HFFc6 (cell line): ENCODE results near the gene TRIM9. TPM values are rescaled to one million over a fixed set of nuclear protein-coding genes. Genes with fewer than 3 reads are reported as not detected.

Experiments
- DNase-seq: peaks from one replicate; pipeline ENCODE4 v3.0.0-alpha.2; 2018
- H3K27ac Mint-ChIP-seq: 2 replicates; pipeline ENCODE4 v1.8.0; 2020; ENCODE audit warnings: mild to moderate bottlenecking, mixed read lengths
- H3K27me3 Mint-ChIP-seq: 2 replicates; pipeline ENCODE4 v1.8.0; 2021; ENCODE audit warnings: mild to moderate bottlenecking, moderate library complexity, mixed read lengths; ENCODE audit not compliant: insufficient read depth
- H3K36me3 Mint-ChIP-seq: 2 replicates; pipeline ENCODE4 v1.8.0; 2021; ENCODE audit warnings: low read depth, mixed read lengths
- H3K4me1 Mint-ChIP-seq: 2 replicates; pipeline ENCODE4 v1.8.0; 2020; ENCODE audit warnings: low read depth, mixed read lengths
- H3K4me3 Mint-ChIP-seq: 2 replicates; pipeline ENCODE4 v1.8.0; 2020; ENCODE audit warnings: mild to moderate bottlenecking, moderate library complexity, mixed read lengths
- H3K9me3 Mint-ChIP-seq: 2 replicates; pipeline ENCODE4 v1.8.0; 2020; ENCODE audit warnings: mild to moderate bottlenecking, mixed read lengths
- total RNA-seq, 6 experiments: library from RNA; stranded (reverse); fragmentation: NEBNext Ultra II Directional; extraction: Animal tissue kit (Norgen Biotek cat#: 25700); gene quantifications; 2 replicates in 1 of 6; 3 replicates in 5 of 6; pipeline ENCODE4 v1.2.3, GENCODE V29; 2021
- TF ChIP-seq, protein P1 (sequence below): fragments of 200-600 bp; sonication (generic); IDR thresholded peaks from 2 replicates; pipeline ENCODE4 v1.5.0; 2021; ENCODE audit warnings: antibody characterized with exemption, mild to moderate bottlenecking

The TRIM9 gene
- total RNA-seq, 6 experiments from 2014 or later, result 0.05 TPM; not detected in 5

DNA sequence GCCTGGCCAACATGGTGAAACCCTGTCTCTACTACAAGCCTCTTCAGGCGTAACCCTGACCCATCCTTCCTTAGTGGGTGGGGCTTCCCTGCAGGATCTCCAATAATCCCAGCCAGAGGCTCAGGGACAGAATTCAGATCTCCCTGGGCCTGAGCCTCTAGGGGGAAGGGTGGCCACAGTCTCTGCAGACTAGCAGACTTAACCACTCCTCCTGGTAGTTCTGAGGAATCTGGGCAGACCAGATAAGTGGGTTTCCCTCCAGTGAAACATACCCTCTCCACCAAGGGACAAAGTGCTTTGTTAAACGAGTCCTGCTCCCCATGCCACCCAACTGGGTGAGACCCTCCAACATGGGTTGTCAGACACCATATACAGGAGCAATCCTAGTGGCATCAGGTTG lies 36.6 kb upstream of the TRIM9 start:
- DNase-seq, result no peak
- Mint-ChIP-seq H3K4me3 (no peak overlapping the region), H3K36me3 (no peaks in the 10 kb centered on the region), H3K27ac (no peak overlapping the region), H3K27me3 (peaks cover 13% of the 10 kb centered on the region), H3K9me3 (no peaks in the 10 kb centered on the region), H3K4me1 (no peaks in the 10 kb centered on the region)
- TF ChIP-seq, protein P1, sequence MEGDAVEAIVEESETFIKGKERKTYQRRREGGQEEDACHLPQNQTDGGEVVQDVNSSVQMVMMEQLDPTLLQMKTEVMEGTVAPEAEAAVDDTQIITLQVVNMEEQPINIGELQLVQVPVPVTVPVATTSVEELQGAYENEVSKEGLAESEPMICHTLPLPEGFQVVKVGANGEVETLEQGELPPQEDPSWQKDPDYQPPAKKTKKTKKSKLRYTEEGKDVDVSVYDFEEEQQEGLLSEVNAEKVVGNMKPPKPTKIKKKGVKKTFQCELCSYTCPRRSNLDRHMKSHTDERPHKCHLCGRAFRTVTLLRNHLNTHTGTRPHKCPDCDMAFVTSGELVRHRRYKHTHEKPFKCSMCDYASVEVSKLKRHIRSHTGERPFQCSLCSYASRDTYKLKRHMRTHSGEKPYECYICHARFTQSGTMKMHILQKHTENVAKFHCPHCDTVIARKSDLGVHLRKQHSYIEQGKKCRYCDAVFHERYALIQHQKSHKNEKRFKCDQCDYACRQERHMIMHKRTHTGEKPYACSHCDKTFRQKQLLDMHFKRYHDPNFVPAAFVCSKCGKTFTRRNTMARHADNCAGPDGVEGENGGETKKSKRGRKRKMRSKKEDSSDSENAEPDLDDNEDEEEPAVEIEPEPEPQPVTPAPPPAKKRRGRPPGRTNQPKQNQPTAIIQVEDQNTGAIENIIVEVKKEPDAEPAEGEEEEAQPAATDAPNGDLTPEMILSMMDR, result no peak

DNA sequence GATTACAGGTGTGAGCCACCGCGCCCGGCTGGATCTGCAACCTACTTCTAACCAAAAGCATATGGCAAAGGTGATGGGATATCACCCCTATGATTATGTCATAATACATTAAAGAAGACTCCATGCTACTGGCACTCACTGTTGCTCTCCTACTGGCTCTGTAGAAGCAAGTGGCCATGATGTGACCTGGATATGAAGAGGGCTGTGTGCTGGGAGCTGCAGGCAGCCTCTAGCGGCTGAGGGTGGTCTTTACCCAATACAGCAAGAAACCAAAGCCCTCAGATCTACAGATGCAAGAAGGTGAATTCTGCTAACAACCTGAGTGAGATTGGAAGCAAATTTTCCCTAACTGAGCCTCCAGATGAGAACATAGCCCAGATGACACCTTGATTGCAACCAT lies 34.2 kb upstream of the TRIM9 start:
- Mint-ChIP-seq H3K4me3 (no peak overlapping the region), H3K9me3 (no peaks in the 10 kb centered on the region), H3K36me3 (no peaks in the 10 kb centered on the region), H3K27me3 (peaks cover 11% of the 10 kb centered on the region), H3K27ac (no peak overlapping the region), H3K4me1 (no peaks in the 10 kb centered on the region)
- DNase-seq, result no peak
- TF ChIP-seq, protein P1, result no peak

DNA sequence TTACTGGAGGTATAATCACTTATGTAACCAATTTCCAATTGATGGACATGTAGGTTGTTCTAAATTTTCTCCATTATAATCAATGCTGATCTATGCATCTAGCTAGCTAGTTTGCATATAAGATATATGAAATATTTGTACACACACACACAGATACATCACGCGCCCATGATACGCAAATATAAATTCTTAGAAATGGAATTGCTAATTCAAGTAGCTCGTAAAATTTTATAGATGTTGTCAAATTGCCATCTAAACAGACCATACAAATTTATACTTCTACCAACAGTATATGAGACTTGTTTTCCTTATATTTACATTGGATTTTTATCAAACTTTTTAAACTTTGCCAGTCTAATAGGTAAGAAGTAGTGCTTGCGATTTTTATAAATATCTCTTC lies 29.1 kb upstream of the TRIM9 start:
- H3K4me1 Mint-ChIP-seq, result no peaks in the 10 kb centered on the region
- H3K36me3 Mint-ChIP-seq, result no peaks in the 10 kb centered on the region
- H3K27ac Mint-ChIP-seq, result no peak overlapping the region
- no peak overlapping the region for H3K4me3 Mint-ChIP-seq
- DNase-seq, result no peak
- TF ChIP-seq, protein P1, result no peak
- peaks cover 13% of the 10 kb centered on the region for H3K27me3 Mint-ChIP-seq
- no peaks in the 10 kb centered on the region for H3K9me3 Mint-ChIP-seq

DNA sequence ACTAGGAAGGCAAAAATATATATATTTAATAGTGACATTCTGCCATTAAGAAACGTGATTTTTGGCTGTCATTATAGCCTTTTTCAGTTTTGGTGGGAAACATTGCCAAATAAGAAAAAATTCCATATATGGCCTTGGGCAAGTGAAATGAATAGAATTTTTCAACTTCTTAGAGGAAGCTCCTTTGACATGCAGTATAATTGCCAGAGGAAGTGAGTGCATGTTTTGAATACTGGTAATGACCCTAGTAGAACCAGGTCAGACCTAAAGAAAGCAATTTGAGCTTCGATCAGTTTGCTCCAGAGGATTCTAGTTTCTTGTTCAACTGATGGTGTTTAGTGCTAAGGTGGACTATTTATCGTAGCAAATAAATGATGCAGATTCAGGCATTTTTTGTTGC lies 26.2 kb upstream of the TRIM9 start:
- H3K4me1 Mint-ChIP-seq, result no peaks in the 10 kb centered on the region
- H3K36me3 Mint-ChIP-seq, result no peaks in the 10 kb centered on the region
- H3K27me3 Mint-ChIP-seq, result peaks cover 14% of the 10 kb centered on the region
- DNase-seq, result no peak
- H3K4me3 Mint-ChIP-seq, result no peak overlapping the region
- no peaks in the 10 kb centered on the region for H3K9me3 Mint-ChIP-seq
- no peak overlapping the region for H3K27ac Mint-ChIP-seq
- TF ChIP-seq, protein P1, result no peak

DNA sequence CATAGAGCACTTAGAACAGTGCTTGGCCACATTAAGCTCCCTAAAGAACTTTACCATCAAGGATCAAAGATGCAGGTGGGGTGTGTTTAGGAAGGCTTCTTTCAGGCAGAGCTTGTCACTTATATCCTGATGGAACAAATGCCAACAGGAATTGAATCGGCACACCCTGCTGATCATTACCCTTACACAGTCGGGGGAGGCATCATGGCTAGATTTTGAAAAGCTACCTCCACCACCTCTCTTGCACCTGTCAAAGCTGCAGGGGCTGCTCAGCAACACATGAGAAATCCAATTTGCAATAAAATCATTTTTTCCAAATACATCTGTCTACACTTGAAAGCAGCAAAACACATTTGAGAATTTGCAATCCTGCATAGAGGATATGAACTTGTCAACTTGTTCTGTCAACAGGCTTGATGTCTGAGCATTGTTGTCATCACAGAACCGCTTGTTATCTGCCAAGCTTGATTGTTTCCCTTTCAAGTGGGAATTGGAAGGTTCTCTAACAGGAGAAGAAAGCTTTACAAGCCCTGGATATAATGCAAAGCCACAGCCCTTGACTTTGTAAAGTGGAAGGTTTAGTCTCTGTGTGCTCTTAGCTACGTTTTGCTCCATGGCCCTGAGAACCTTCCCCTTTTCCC lies 24.6 kb upstream of the TRIM9 start:
- Mint-ChIP-seq H3K27me3 (peaks cover 14% of the 10 kb centered on the region), H3K27ac (no peak overlapping the region), H3K4me3 (no peak overlapping the region), H3K9me3 (no peaks in the 10 kb centered on the region), H3K36me3 (no peaks in the 10 kb centered on the region), H3K4me1 (no peaks in the 10 kb centered on the region)
- no peak for DNase-seq
- TF ChIP-seq, protein P1, result no peak
